NCI-H1694 (cell line): Measurements from ENCODE around the gene IMPDH1.
"Not testable (repeated sequence)": the region's sequence is repeated elsewhere in the genome, so short reads cannot be mapped to it uniquely, and the experiment has no call there.

ENCODE experiments used
- DNase-seq: peaks from one replicate; lab custom pipeline; 2025; lab: John Stamatoyannopoulos, UW

Gene IMPDH1

GRCh38 chr7:128409596-128410450 lies at the start of gene IMPDH1:
Gene IMPDH1, minus strand, starts transcription at chr7:128409982. Its CDS starts 81 bp downstream, at chr7:128409901.
- no peak for DNase-seq

- peak; percentile 67 for DNase-seq
These were observed 49.7 kb upstream of the IMPDH1 start for GRCh38 chr7:128459394-128459878.

- no peak for DNase-seq
These were observed 49.2 kb upstream of the IMPDH1 start for GRCh38 chr7:128458956-128459355.

- not testable (repeated sequence) for DNase-seq
These were observed 47.6 kb upstream of the IMPDH1 start for GRCh38 chr7:128457385-128457784.

- no peak for DNase-seq
These were observed 46.5 kb upstream of the IMPDH1 start for GRCh38 chr7:128456255-128456725.

GRCh38 chr7:128455543-128456254 lies 45.9 kb upstream of the IMPDH1 start, which contains the start of gene HILPDA:
Gene HILPDA, plus strand, starts transcription at chr7:128455878. Its CDS starts 1,391 bp downstream, at chr7:128457269.
- peak; percentile 79 for DNase-seq

- DNase-seq, result no peak
These were observed 45.2 kb upstream of the IMPDH1 start for GRCh38 chr7:128454808-128455542.

- DNase-seq, result no peak
These were observed 44.3 kb upstream of the IMPDH1 start for GRCh38 chr7:128453836-128454804.

GRCh38 chr7:128452552-128452951 lies 42.8 kb upstream of the IMPDH1 start:
- no peak for DNase-seq

GRCh38 chr7:128450913-128451312 lies 41.1 kb upstream of the IMPDH1 start:
- DNase-seq, result no peak

- DNase-seq, result no peak
These were observed 40.6 kb upstream of the IMPDH1 start for GRCh38 chr7:128450409-128450808.

GRCh38 chr7:128448751-128449302 lies 39.0 kb upstream of the IMPDH1 start:
- no peak for DNase-seq

- DNase-seq, result no peak
These were observed 38.3 kb upstream of the IMPDH1 start for GRCh38 chr7:128447941-128448564.

GRCh38 chr7:128446306-128446705 lies 36.5 kb upstream of the IMPDH1 start:
- DNase-seq, result peak; percentile 80

GRCh38 chr7:128443831-128444600 lies 34.2 kb upstream of the IMPDH1 start:
- DNase-seq, result no peak

GRCh38 chr7:128442356-128442755 lies 32.6 kb upstream of the IMPDH1 start:
- no peak for DNase-seq

- no peak for DNase-seq
These were observed 27.9 kb upstream of the IMPDH1 start for GRCh38 chr7:128437426-128438332.

- no peak for DNase-seq
These were observed 25.5 kb upstream of the IMPDH1 start for GRCh38 chr7:128435327-128435686.
